ENCODE data around the gene DBF4.
"Not testable (repeated sequence)": the region's sequence is repeated elsewhere in the genome, so short reads cannot be mapped to it uniquely, and the experiment has no call there.

The DBF4 gene

GRCh38 chr7:87876040-87876868, at the start of gene DBF4, which contains the start of gene SLC25A40:
Gene DBF4 (plus strand): TSS chr7:87876493. CDS start chr7:87876733, 240 bp downstream.
Gene SLC25A40 (minus strand): TSS chr7:87876360. CDS start chr7:87858727, 17,633 bp downstream.
- peak; percentile 93 for DNase-seq

- not testable (repeated sequence) for DNase-seq
Observed at GRCh38 chr7:87828383-87828782, 47.9 kb upstream of the DBF4 start.

GRCh38 chr7:87831097-87831496, 45.2 kb upstream of the DBF4 start:
- DNase-seq: no peak

GRCh38 chr7:87833130-87833529, 43.2 kb upstream of the DBF4 start:
- no peak for DNase-seq

GRCh38 chr7:87837597-87837996, 38.7 kb upstream of the DBF4 start:
- no peak for DNase-seq

- DNase-seq: no peak
Observed at GRCh38 chr7:87850836-87851593, 25.3 kb upstream of the DBF4 start.

GRCh38 chr7:87852306-87852705, 24.0 kb upstream of the DBF4 start:
- no peak for DNase-seq

GRCh38 chr7:87853237-87853864, 22.9 kb upstream of the DBF4 start:
- no peak for DNase-seq

GRCh38 chr7:87858417-87859100, 17.7 kb upstream of the DBF4 start:
- no peak for DNase-seq

GRCh38 chr7:87866089-87866488, 10.2 kb upstream of the DBF4 start:
- DNase-seq: no peak

GRCh38 chr7:87866533-87866932, 9.8 kb upstream of the DBF4 start:
- DNase-seq: not testable (repeated sequence)

- no peak for DNase-seq
Observed at GRCh38 chr7:87870471-87870870, 5.8 kb upstream of the DBF4 start.

GRCh38 chr7:87872346-87872745, 3.9 kb upstream of the DBF4 start:
- no peak for DNase-seq

GRCh38 chr7:87873328-87873727, 3.0 kb upstream of the DBF4 start:
- not testable (repeated sequence) for DNase-seq

- no peak for DNase-seq
Observed at GRCh38 chr7:87874066-87874465, 2.2 kb upstream of the DBF4 start.

- peak; percentile 23 to 46 for DNase-seq
Observed at GRCh38 chr7:87875151-87876039, 898 bp upstream of the DBF4 start.

GRCh38 chr7:87876869-87877234, 559 bp downstream of the DBF4 start:
- DNase-seq: peak; percentile 43 to 55

GRCh38 chr7:87877366-87878040, 1.2 kb downstream of the DBF4 start:
- no peak for DNase-seq

GRCh38 chr7:87878208-87878735, 2.0 kb downstream of the DBF4 start:
- no peak for DNase-seq

GRCh38 chr7:87882151-87882937, 6.1 kb downstream of the DBF4 start:
- DNase-seq: no peak

Data from SHP77 (cell line).